Stimulated activated naive B cell treated with anti-CD40 and anti-IgM and Interleukin-4, amounts not matched to agents 10 μg/mL and 1 μg/mL and 100 μg/mL, for 72 hours (primary cell): ENCODE results near the gene PRKG1.

Source experiments
- ATAC-seq, 2 donors: fragments of 150-1000 bp; cut with Tn5 transposase; replicated peaks; 2 replicates each; pipeline ENCODE4 v1.10.0; 2021; ENCODE audit warnings: moderate library complexity in 1 of 2
- DNase-seq: peaks from one replicate; pipeline ENCODE4 v3.0.0; 2021
- H3K27ac Mint-ChIP-seq: one replicate; pipeline ENCODE4 v1.8.0; 2022; ENCODE audit warnings: mild to moderate bottlenecking, mixed read lengths
- H3K27me3 Mint-ChIP-seq, 2 donors: one replicate each; pipeline ENCODE4 v1.8.0; 2022; ENCODE audit warnings: mixed read lengths in 2 of 2
- H3K36me3 Mint-ChIP-seq, 2 donors: one replicate each; pipeline ENCODE4 v1.8.0; 2022; ENCODE audit warnings: mixed read lengths in 2 of 2, mild to moderate bottlenecking in 1 of 2
- H3K4me1 Mint-ChIP-seq, 2 donors: one replicate each; pipeline ENCODE4 v1.8.0; 2022; ENCODE audit warnings: mixed read lengths in 2 of 2, mild to moderate bottlenecking in 1 of 2
- H3K4me3 Mint-ChIP-seq, 2 donors: one replicate each; pipeline ENCODE4 v1.8.0; 2022; ENCODE audit warnings: mild to moderate bottlenecking in 2 of 2, mixed read lengths in 2 of 2, moderate library complexity in 1 of 2
- H3K9me3 Mint-ChIP-seq, 2 donors: one replicate each; pipeline ENCODE4 v1.8.0; 2022; ENCODE audit warnings: mixed read lengths in 2 of 2, mild to moderate bottlenecking in 1 of 2

The PRKG1 gene

GRCh38 chr10:52335665-52336064 lies 1261.4 kb downstream of the PRKG1 start:
- no peak for ATAC-seq
- no peaks in the 10 kb centered on the region for H3K4me1 Mint-ChIP-seq

GRCh38 chr10:52337225-52337624 lies 1262.9 kb downstream of the PRKG1 start:
- H3K4me1 Mint-ChIP-seq = no peaks in the 10 kb centered on the region
- no peaks in the 10 kb centered on the region for H3K36me3 Mint-ChIP-seq
- ATAC-seq = no peak
- H3K27ac Mint-ChIP-seq = no peak overlapping the region
- H3K4me3 Mint-ChIP-seq = no peak overlapping the region
- no peaks in the 10 kb centered on the region for H3K9me3 Mint-ChIP-seq
- peaks cover 0 to 6% of the 10 kb centered on the region in 2 donors for H3K27me3 Mint-ChIP-seq
- DNase-seq = no peak

More at GRCh38 chr10:52335665-52336064, 1261.4 kb downstream of the PRKG1 start:
- H3K36me3 Mint-ChIP-seq = no peaks in the 10 kb centered on the region
- no peak for DNase-seq
- H3K4me3 Mint-ChIP-seq = no peak overlapping the region
- H3K27me3 Mint-ChIP-seq = peaks cover 0 to 6% of the 10 kb centered on the region in 2 donors
- no peak overlapping the region for H3K27ac Mint-ChIP-seq
- H3K9me3 Mint-ChIP-seq = no peaks in the 10 kb centered on the region

DNA sequence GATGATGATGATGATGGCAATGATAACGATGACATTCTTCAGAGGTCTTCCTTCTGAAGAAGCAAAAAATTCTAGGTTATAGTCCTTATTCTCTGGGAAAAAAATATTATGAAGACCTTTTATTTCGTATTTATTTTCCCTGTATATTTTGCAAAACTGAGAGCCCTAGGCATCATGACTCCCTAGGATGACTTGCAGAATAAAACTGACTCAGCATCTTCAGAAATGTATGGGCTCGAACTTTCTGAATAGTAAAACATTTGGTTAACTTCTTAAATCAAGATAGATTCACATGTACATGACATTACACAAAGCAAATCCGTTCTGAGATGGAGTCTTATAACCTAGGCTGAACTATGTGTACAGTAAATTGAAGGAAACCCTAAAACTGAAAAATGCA lies 1269.2 kb downstream of the PRKG1 start:
- no peak overlapping the region for H3K27ac Mint-ChIP-seq
- no peak for ATAC-seq
- no peaks in the 10 kb centered on the region for H3K4me1 Mint-ChIP-seq
- no peaks in the 10 kb centered on the region for H3K9me3 Mint-ChIP-seq
- no peaks in the 10 kb centered on the region for H3K36me3 Mint-ChIP-seq
- no peak overlapping the region for H3K4me3 Mint-ChIP-seq
- no peaks in the 10 kb centered on the region for H3K27me3 Mint-ChIP-seq
- DNase-seq = no peak

DNA sequence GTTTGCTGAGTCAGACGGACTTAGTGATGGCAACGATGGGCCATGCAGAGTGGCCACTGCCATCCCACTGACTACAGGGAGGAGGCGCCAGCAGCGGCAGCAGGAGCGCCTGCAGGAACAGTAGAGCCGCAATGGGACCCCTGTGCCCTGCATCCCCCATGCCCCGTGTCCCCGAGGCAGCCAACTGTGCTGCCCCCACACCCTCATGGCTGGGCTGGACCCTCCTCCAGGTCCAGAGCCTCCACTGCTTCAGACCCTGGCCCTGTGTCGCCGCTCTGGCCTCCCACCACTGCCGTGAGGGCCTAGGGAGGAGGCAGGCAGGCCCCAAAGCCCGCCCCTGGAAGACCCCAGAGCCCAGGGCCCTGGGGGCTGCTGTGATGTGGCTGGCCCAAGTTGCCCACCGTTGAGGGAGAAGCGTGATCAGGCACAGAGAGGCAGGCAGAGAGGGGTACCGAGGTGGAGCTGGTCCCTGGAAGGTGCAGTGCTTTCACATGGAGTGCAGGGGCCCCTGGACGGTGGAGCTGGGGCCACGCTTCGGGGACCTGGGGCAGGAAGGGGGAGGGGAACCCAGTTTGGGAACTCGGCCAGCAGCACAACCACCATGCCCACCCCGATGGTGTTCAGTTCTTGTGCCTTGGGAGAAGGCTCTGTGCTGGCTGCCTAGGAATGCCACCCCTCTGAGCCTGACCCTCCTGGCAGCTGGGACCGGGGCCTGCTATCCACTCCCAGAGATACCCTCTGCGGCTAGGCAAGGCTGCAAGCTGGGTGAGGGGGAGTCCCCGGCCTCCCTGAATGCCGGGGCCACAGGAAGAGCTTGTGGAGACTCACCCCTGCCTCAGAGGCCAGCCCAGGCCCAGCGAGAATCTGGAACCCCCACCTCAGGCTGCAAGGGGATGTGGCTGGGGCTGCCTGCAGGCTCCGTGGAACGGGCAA lies 1272.4 kb downstream of the PRKG1 start:
- DNase-seq (no peak), ATAC-seq (no peak)
- Mint-ChIP-seq H3K4me1 (no peaks in the 10 kb centered on the region), H3K36me3 (no peaks in the 10 kb centered on the region), H3K27ac (no peak overlapping the region), H3K27me3 (no peaks in the 10 kb centered on the region), H3K9me3 (no peaks in the 10 kb centered on the region), H3K4me3 (no peak overlapping the region)

GRCh38 chr10:52347327-52347667 lies 1273.0 kb downstream of the PRKG1 start:
- Mint-ChIP-seq H3K27ac (no peak overlapping the region), H3K27me3 (no peaks in the 10 kb centered on the region), H3K4me1 (no peaks in the 10 kb centered on the region), H3K4me3 (no peak overlapping the region), H3K36me3 (no peaks in the 10 kb centered on the region), H3K9me3 (no peaks in the 10 kb centered on the region)
- no peak for ATAC-seq
- DNase-seq = no peak
